NK-92 (cell line): Measurements from ENCODE around the gene DZIP1L.

Experiments used
- DNase-seq: peaks from one replicate; lab custom pipeline; 2025; ENCODE audit not compliant: unreplicated experiment; lab: John Stamatoyannopoulos, UW

The DZIP1L gene

DNA sequence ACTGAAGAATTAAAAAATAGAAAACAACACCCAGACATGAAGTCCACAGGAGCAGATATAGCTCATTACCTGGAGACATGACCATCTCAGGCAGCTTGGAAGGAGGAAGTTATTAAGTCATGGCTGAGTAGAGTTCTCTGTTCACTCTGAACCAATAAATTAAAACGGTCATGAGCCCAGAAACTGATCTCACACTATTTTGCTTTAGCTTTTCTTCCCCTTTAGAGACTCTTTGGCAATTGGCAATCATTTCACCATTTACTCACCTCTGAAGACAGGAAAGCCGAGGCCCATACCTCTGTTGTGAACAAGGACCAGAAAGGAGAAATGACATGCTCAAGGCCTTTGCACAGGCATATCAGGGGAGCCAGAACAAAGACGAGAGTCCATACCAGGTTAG, 78.8 kb downstream of the DZIP1L start:
- DNase-seq, result no peak

GRCh38 chr3:138034918-138035317, 80.5 kb downstream of the DZIP1L start:
- DNase-seq, result no peak

DNA sequence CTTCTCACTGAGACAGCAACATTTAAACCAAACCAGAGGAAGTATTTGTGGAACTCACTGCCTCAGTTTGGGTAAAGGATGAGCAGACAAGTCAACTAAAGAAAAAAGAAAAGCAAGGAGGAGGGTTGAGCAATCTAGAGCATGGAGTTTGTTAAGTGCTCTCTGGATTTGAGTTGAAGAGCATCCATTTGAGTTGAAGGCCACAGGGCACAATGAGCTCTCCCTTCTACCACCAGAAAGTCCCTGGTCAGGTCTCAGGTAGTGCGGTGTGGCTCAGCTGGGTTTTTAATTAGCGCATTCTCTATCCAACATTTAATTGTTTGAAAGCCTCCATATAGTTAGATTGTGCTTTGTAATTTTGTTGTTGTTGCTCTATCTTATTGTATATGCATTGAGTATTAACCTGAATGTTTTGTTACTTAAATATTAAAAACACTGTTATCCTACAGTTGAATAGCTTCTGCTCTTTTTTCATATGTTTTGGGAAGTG, 82.2 kb downstream of the DZIP1L start:
- DNase-seq, result no peak

DNA sequence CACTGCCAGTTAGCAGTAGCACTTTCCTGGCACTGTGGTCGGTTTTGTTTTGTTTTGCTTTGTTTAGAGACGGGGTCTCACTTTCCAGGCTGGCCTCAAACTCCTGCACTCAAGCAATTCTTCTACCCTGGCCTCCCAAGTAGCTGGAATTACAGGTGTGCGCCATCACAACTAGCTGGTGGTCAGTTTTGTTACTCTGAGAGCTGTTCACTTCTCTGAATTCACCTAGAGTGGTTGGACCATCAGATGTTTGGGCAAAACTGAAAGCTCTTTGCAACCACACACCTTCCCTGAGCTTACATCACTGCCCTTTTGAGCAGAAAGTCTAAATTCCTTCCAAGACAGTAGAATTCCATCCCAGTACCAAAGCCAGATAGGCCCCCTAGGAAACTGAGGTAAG, 82.8 kb downstream of the DZIP1L start:
- no peak for DNase-seq

DNA sequence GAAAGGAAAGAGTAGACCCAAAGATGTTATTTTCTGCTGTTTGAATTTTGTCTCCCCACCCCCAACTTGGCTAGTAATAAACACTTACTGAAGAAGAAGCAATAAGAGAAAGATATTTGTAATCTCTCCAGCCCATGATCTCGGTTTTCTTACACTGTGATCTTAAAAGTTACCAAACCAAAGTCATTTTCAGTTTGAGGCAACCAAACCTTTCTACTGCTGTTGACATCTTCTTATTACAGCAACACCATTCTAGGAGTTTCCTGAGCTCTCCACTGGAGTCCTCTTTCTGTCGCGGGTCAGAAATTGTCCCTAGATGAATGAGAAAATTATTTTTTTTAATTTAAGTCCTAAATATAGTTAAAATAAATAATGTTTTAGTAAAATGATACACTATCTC, 83.9 kb downstream of the DZIP1L start:
- DNase-seq, result no peak

- DNase-seq, result no peak
These were observed 84.6 kb downstream of the DZIP1L start for GRCh38 chr3:138030734-138031280.

DNA sequence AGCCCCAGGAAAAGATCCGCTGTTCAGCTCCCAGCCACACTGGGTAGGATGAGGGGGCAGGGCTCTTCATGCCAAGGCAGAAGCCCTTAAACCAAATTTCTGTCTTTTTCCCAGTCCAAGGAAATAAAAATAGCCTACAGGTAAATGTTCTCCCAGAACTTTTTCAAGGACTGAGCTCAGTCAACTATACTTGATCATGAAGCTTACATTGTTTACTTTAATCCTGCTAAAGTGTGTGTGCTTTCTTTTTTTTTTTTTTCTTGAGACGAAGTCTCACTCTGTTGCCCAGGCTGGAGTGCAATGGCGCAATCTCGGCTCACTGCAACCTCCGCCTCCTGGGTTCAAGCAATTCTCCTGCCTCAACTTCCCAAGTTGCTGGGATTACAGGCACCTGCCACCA, 87.6 kb downstream of the DZIP1L start:
- DNase-seq, result no peak

DNA sequence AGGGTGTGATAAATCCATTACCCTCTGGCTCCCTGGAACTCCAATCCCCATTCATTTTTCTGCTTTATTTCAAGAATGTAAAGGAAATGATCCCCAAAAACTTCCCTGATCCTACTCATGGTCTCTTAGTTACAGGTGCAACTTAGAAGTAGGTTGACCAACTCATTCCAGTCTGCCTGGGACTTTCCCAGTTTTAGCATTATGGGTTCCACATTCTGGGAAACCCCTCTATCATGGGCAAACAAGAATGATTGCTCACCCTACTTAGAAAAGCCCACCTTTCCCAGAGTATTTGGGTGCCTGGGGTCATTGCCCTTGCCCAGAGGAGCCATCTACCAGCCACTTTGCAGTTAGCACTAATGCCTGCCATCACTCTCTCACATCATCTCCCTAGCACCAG, 89.9 kb downstream of the DZIP1L start:
- DNase-seq, result no peak

DNA sequence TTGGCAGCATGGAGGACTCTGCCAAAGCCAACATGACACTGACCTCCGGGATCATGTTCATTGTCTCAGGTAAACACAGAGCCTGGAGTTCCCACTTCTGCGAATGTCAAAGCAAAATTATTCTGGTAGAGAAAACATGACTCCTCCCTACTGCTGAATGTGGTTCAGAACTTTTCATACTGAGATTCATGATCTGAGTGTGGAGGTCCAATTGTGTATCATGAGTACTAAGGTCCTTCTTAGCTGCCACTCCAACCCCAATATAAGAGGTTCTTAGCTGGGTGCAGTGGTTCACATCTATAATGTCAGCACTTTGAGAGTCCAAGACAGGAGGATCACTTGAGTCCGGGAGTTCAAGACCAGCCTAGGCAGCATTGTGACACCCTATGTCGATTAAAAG, 91.7 kb downstream of the DZIP1L start:
- no peak for DNase-seq

DNA sequence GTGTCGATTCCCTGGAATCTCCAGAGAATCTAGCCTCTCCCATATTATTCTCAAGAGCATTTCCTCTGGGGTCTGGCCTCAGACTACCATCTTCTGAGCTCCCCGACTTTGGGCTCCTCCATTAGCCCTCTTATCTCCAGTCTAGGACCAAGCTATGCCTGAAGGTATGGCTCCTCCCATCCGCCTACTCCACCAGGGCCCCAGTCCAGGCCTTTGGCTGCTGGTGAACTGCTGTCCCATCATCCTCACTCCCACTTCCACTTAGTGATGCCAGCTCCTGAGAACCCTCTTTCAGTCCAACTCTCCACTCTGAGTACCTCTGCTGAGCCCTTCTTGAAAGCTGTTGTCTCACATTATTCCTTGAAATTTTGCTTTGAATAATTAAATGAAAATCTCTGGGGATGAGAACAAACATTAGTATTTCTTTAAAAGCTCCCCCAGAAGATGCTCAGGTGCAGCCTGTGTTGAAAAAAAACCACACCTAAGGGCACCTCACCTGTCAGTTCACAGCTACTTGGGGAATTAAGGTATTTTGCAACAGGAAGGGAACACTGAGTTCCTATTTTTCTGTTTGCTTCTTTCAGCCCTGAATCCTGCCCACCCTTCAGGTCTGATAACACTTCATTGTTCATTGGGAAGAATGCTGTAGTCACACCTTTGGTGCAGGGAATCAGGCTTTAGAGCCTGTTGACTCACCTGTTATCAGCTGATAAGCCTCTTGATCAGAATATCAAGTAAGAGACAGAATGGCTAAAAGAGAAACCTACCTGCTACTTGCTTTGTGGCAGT, 95.9 kb downstream of the DZIP1L start:
- DNase-seq, result no peak

GRCh38 chr3:138016065-138016464, 99.3 kb downstream of the DZIP1L start:
- DNase-seq, result no peak

- no peak for DNase-seq
These were observed 102.9 kb downstream of the DZIP1L start for GRCh38 chr3:138012526-138012925.
